H1 (cell line): ENCODE results near the gene MECP2. TPM values are rescaled to one million over a fixed set of nuclear protein-coding genes. Genes with fewer than 3 reads are reported as not detected.

Experiments
- CTCF ChIA-PET: fragments of 300-600 bp; sonication (Branson Sonifier 250); formaldehyde crosslinking; loops from one replicate; lab custom pipeline; 2021; ENCODE audit not compliant: partially characterized antibody; lab: Charles Lee
- POLR2A ChIA-PET: fragments of 300-600 bp; sonication (Branson Sonifier 250); formaldehyde crosslinking; loops from one replicate; lab custom pipeline; 2021; ENCODE audit warnings: inconsistent platforms; ENCODE audit not compliant: partially characterized antibody; lab: Charles Lee
- DNase-seq, 2 experiments: peaks; one replicate each; pipeline versions ENCODE4 v3.0.0 to v3.0.0-alpha.2; 2010 to 2022; ENCODE audit warnings: low spot score in 2 of 2, low read depth in 1 of 2, mixed read lengths in 1 of 2
- FAIRE-seq: peaks from 2 replicates; lab custom pipeline; 2011; peaks lifted over from hg19 to GRCh38; lab: Jason Lieb, UNC
- H2AFZ ChIP-seq: 2 replicates; pipeline ENCODE4 v1.8.1; 2012; ENCODE audit warnings: low read length, inconsistent platforms
- H2AK5ac ChIP-seq: 2 replicates; pipeline ENCODE4 v1.6.1; 2013; ENCODE audit warnings: low read depth, low read length
- H2BK120ac ChIP-seq: replicated peaks from 2 replicates; pipeline ENCODE3; 2013; ENCODE audit warnings: low read depth, low read length, inconsistent platforms
- H2BK12ac ChIP-seq: 2 replicates; pipeline ENCODE4 v1.6.1; 2013; ENCODE audit warnings: low read depth, low read length
- H2BK15ac ChIP-seq: 2 replicates; pipeline ENCODE4 v1.6.1; 2013; ENCODE audit warnings: low read length
- H2BK20ac ChIP-seq: 2 replicates; pipeline ENCODE4 v1.6.1; 2013; ENCODE audit warnings: low read length
- H2BK5ac ChIP-seq: 2 replicates; pipeline ENCODE4 v1.6.1; 2013; ENCODE audit warnings: low read depth, low read length
- H3K14ac ChIP-seq: 2 replicates; pipeline ENCODE4 v1.6.1; 2013; ENCODE audit warnings: inconsistent platforms; ENCODE audit not compliant: insufficient read length
- H3K18ac ChIP-seq: 2 replicates; pipeline ENCODE4 v1.6.1; 2013; ENCODE audit warnings: low read length; ENCODE audit errors: extremely low read depth
- H3K23ac ChIP-seq: 2 replicates; pipeline ENCODE4 v1.6.1; 2013; ENCODE audit warnings: inconsistent platforms; ENCODE audit not compliant: insufficient read length
- H3K23me2 ChIP-seq: 2 replicates; pipeline ENCODE4 v1.6.1; 2013; ENCODE audit warnings: low read depth, low read length
- H3K27ac ChIP-seq: 2 replicates; pipeline ENCODE4 v1.6.1; 2011; ENCODE audit warnings: low read depth, low read length, inconsistent platforms
- H3K27me3 ChIP-seq, 4 experiments: replicated peaks in 1 of 4; 1 replicate in 1 of 4; 2 replicates in 3 of 4; pipeline versions ENCODE4 v1.6.1 to v1.8.1; 2011 to 2013; ENCODE audit warnings: low read length in 3 of 4, mild to moderate bottlenecking in 3 of 4, inconsistent platforms in 2 of 4, mixed read lengths in 2 of 4, moderate library complexity in 1 of 4; ENCODE audit not compliant: control insufficient read depth in 3 of 4, insufficient read depth in 3 of 4; ENCODE audit errors: extremely low read depth in 1 of 4
- H3K36me3 ChIP-seq, 4 experiments: 2 replicates each; pipeline versions ENCODE4 v1.6.1 to v1.8.1; 2011 to 2013; ENCODE audit warnings: mild to moderate bottlenecking in 4 of 4, low read length in 3 of 4, moderate library complexity in 2 of 4, control low read depth in 1 of 4, inconsistent platforms in 1 of 4; ENCODE audit not compliant: insufficient read depth in 4 of 4, control insufficient read depth in 2 of 4
- H3K4ac ChIP-seq: replicated peaks from 2 replicates; pipeline ENCODE3; 2013; ENCODE audit warnings: low read length, low read depth, mixed read lengths, inconsistent platforms; ENCODE audit not compliant: insufficient read length
- H3K4me1 ChIP-seq, 4 experiments: replicated peaks in 1 of 4; 1 replicate in 1 of 4; 2 replicates in 3 of 4; pipeline versions ENCODE4 v1.6.1 to v1.8.1; 2011 to 2013; ENCODE audit warnings: low read length in 3 of 4, inconsistent platforms in 2 of 4, mixed read lengths in 1 of 4; ENCODE audit not compliant: insufficient read depth in 4 of 4, control insufficient read depth in 3 of 4
- H3K4me2 ChIP-seq, 2 experiments: 2 replicates each; pipeline versions ENCODE4 v1.6.1 to v1.8.1; 2011 to 2013; ENCODE audit warnings: low read depth in 2 of 2, low read length in 2 of 2, control low read depth in 1 of 2, inconsistent platforms in 1 of 2, mild to moderate bottlenecking in 1 of 2; ENCODE audit not compliant: insufficient read depth in 1 of 2
- H3K4me3 ChIP-seq, 4 experiments: fragments of 200-600, 300-600 bp in 1 of 4; sonication (generic), shearing (Covaris generic), sonication (Bioruptor Twin) in 1 of 4; 2 replicates each; pipeline versions ENCODE4 v1.5.1 to v1.8.1; 2011 to 2016; ENCODE audit warnings: low read length in 4 of 4, low read depth in 3 of 4, control low read depth in 2 of 4, inconsistent platforms in 2 of 4, mild to moderate bottlenecking in 2 of 4, mixed read lengths in 1 of 4, moderate library complexity in 1 of 4; ENCODE audit not compliant: insufficient read depth in 2 of 4; ENCODE audit errors: extremely low read depth in 1 of 4
- H3K56ac ChIP-seq: replicated peaks from 2 replicates; pipeline ENCODE3; 2013; ENCODE audit warnings: low read depth, mild to moderate bottlenecking, mixed read lengths, low read length, inconsistent platforms; ENCODE audit not compliant: insufficient read length
- H3K79me1 ChIP-seq: 2 replicates; pipeline ENCODE4 v1.6.1; 2013; ENCODE audit warnings: low read depth, low read length, control low read depth
- H3K79me2 ChIP-seq, 2 experiments: 2 replicates each; pipeline versions ENCODE4 v1.6.1 to v1.8.1; 2012 to 2013; ENCODE audit warnings: low read length in 2 of 2, mild to moderate bottlenecking in 2 of 2, inconsistent platforms in 1 of 2; ENCODE audit not compliant: insufficient read depth in 2 of 2, control insufficient read depth in 1 of 2
- H3K9ac ChIP-seq, 4 experiments: replicated peaks in 1 of 4; 1 replicate in 1 of 4; 2 replicates in 3 of 4; pipeline versions ENCODE4 v1.6.1 to v1.8.1; 2011 to 2013; ENCODE audit warnings: low read depth in 3 of 4, low read length in 3 of 4, control low read depth in 2 of 4, mild to moderate bottlenecking in 2 of 4, moderate library complexity in 2 of 4, inconsistent platforms in 1 of 4; ENCODE audit errors: extremely low read depth in 1 of 4
- H3K9me3 ChIP-seq, 2 experiments: 2 replicates each; pipeline versions ENCODE4 v1.6.1 to v1.8.1; 2012 to 2013; ENCODE audit warnings: mild to moderate bottlenecking in 2 of 2, moderate library complexity in 2 of 2, control low read depth in 1 of 2, inconsistent platforms in 1 of 2, low read depth in 1 of 2, low read length in 1 of 2, mixed read lengths in 1 of 2; ENCODE audit not compliant: insufficient read depth in 2 of 2
- H4K20me1 ChIP-seq, 2 experiments: replicated peaks in 1 of 2; 2 replicates each; pipeline versions ENCODE3 to v1.8.1; 2011 to 2013; ENCODE audit warnings: inconsistent platforms in 2 of 2, low read length in 2 of 2, mild to moderate bottlenecking in 1 of 2; ENCODE audit not compliant: insufficient read depth in 2 of 2, control insufficient read depth in 1 of 2
- H4K5ac ChIP-seq: 2 replicates; pipeline ENCODE4 v1.6.1; 2013; ENCODE audit warnings: low read length, low read depth, mixed read lengths, inconsistent platforms; ENCODE audit not compliant: insufficient read length
- H4K8ac ChIP-seq: 2 replicates; pipeline ENCODE4 v1.8.0; 2013; ENCODE audit warnings: mild to moderate bottlenecking, moderate library complexity, low read length, inconsistent platforms; ENCODE audit not compliant: insufficient read depth; ENCODE audit errors: extremely low read depth
- H4K91ac ChIP-seq: replicated peaks from 2 replicates; pipeline ENCODE3; 2013; ENCODE audit warnings: low read length, mixed read lengths, inconsistent platforms; ENCODE audit not compliant: insufficient read length
- CTCF ChIP-seq, 3 experiments: IDR thresholded peaks; 1 replicate in 2 of 3; 2 replicates in 1 of 3; pipeline versions ENCODE4 v1.5.1 to v1.6.1; 2011; ENCODE audit warnings: low read length in 3 of 3, mild to moderate bottlenecking in 3 of 3, inconsistent platforms in 2 of 3, low read depth in 1 of 3, moderate library complexity in 1 of 3; ENCODE audit not compliant: insufficient read depth in 1 of 3; ENCODE audit errors: control extremely low read depth in 1 of 3
- GABPA ChIP-seq: IDR thresholded peaks from 2 replicates; pipeline ENCODE4 v1.6.1; 2011; ENCODE audit warnings: mild to moderate bottlenecking, low read length, moderate library complexity, borderline replicate concordance; ENCODE audit not compliant: insufficient read depth
- RNF2 ChIP-seq: fragments of 200-900, 300-1000 bp; sonication (generic); IDR thresholded peaks from 2 replicates; pipeline ENCODE4 v1.7.1; 2016; ENCODE audit warnings: borderline replicate concordance, low read depth, mild to moderate bottlenecking, antibody characterized with exemption, low read length; ENCODE audit not compliant: poor library complexity, severe bottlenecking; ENCODE audit errors: missing control alignments
- WGBS, 2 experiments: shearing (Covaris generic) in 1 of 2; methylation state at CpG; one replicate each; pipeline versions ENCODE4 v1.1.6 to v1.1.7; 2013 to 2015; ENCODE audit warnings: low lambda C conversion rate in 2 of 2, mixed read lengths in 2 of 2, inconsistent platforms in 1 of 2, low coverage in 1 of 2, missing lambda C conversion rate in 1 of 2; ENCODE audit not compliant: insufficient replicate concordance in 2 of 2, insufficient coverage in 1 of 2, insufficient read length in 1 of 2; ENCODE audit errors: extremely low coverage in 1 of 2, missing lambda C conversion rate in 1 of 2; 5-methylcytosine and 5-hydroxymethylcytosine counted together
- polyA plus RNA-seq, 7 experiments: library from polyadenylated mRNA; depleted of rRNA in 3 of 7; stranded (reverse) in 5 of 7; unstranded in 2 of 7; fragments of >200 nt in 5 of 7; fragments of 200-250 nt in 2 of 7; gene quantifications; 1 replicate in 5 of 7; 2 replicates in 1 of 7; 4 replicates in 1 of 7; pipeline versions ENCODE4 v1.2.1 to v1.2.3, GENCODE V29; 2011 to 2013; ENCODE audit warnings: missing spikeins in 2 of 7, mixed read lengths in 2 of 7
- total RNA-seq: library from RNA; stranded (reverse); fragmentation: NEBNext Ultra II Directional; extraction: Animal tissue kit (Norgen Biotek cat#: 25700); gene quantifications from 2 replicates; pipeline ENCODE4 v1.2.1, GENCODE V29; 2021

Gene MECP2
- total and polyA plus RNA-seq, 2 of the 8 experiments (the other 6 are each of a cell fraction or from before 2014, with no cell fraction given) = 5.0 to 32.4 TPM

- Histone ChIP-seq H3K27me3 (no peaks in the 10 kb centered on the region), H2BK20ac (no peak overlapping the region), H4K20me1 (peaks cover 0 to 3% of the 10 kb centered on the region in 2 experiments), H3K27ac (no peak overlapping the region), H3K4ac (no peak overlapping the region), H3K56ac (no peak overlapping the region), H2BK5ac (no peak overlapping the region), H2BK15ac (no peak overlapping the region), H3K36me3 (no peaks in the 10 kb centered on the region), H4K8ac (no peak overlapping the region), H3K18ac (no peak overlapping the region), H3K4me3 (no peak overlapping the region), H2AK5ac (no peak overlapping the region), H3K9me3 (no peaks in the 10 kb centered on the region), H2BK12ac (no peak overlapping the region), H3K23me2 (no peaks in the 10 kb centered on the region), H3K4me2 (no peak overlapping the region), H3K79me1 (peaks cover 7% of the 10 kb centered on the region; the same call in 1 of the 2 replicates), H2BK120ac (no peak overlapping the region), H4K91ac (no peak overlapping the region), H3K4me1 (peaks cover 0 to 3% (median under 1%) of the 10 kb centered on the region in 4 experiments; a peak in 3 of 7 replicates), H3K14ac (no peak overlapping the region), H3K9ac (no peak overlapping the region), H2AFZ (no peak overlapping the region), H3K23ac (no peak overlapping the region), H3K79me2 (peaks cover 0 to 49% of the 10 kb centered on the region in 2 experiments; a peak in 2 of 4 replicates), H4K5ac (no peak overlapping the region)
- TF ChIP-seq CTCF (IDR thresholded peaks at IDR 0.05; ENCODE audit: control extremely low read depth in 1 of 3, insufficient read depth in 1 of 3, low read depth in 1 of 3, low read length in 3 of 3) = no peak
- TF ChIP-seq RNF2 = no peak
- no peak for TF ChIP-seq GABPA
- ChIA-PET CTCF (interaction anchor here (1.2 kb wide), 2 partner anchors 15 to 29 kb away, joined by 3 to 5 read pairs; no protein-coding TSS in a partner anchor), POLR2A (no interaction called here)
- FAIRE-seq (no peak), DNase-seq (no peak)
- 83% methylated on average over 4 of the region's 4 CpGs; no CpG with 5 or more reads in 1 of the 2 experiments for WGBS, 2 experiments
Measured at GRCh38 chrX:154046940-154047610, 50.4 kb downstream of the MECP2 start.
